Glutamatergic neuron (in vitro differentiated cells): ENCODE data around the gene SLC35B4. TPM values are rescaled to one million over a fixed set of nuclear protein-coding genes. Genes with fewer than 3 reads are reported as not detected.

Experiments
- DNase-seq: peaks from one replicate; pipeline ENCODE4 v3.0.0; 2022
- H3K27ac Mint-ChIP-seq: one replicate; pipeline ENCODE4 v1.8.0; 2020; ENCODE audit warnings: mild to moderate bottlenecking, mixed read lengths, inconsistent platforms; ENCODE audit not compliant: unreplicated experiment
- H3K27me3 Mint-ChIP-seq: one replicate; pipeline ENCODE4 v1.8.0; 2020; ENCODE audit warnings: mild to moderate bottlenecking, moderate library complexity, mixed read lengths, inconsistent platforms; ENCODE audit not compliant: unreplicated experiment
- H3K36me3 Mint-ChIP-seq: one replicate; pipeline ENCODE4 v1.8.0; 2020; ENCODE audit warnings: mild to moderate bottlenecking, mixed read lengths, inconsistent platforms; ENCODE audit not compliant: unreplicated experiment
- H3K4me1 Mint-ChIP-seq: one replicate; pipeline ENCODE4 v1.8.0; 2020; ENCODE audit warnings: mild to moderate bottlenecking, low read depth, mixed read lengths, inconsistent platforms; ENCODE audit not compliant: unreplicated experiment
- H3K4me3 Mint-ChIP-seq: one replicate; pipeline ENCODE4 v1.8.0; 2020; ENCODE audit warnings: mild to moderate bottlenecking, mixed read lengths, inconsistent platforms; ENCODE audit not compliant: unreplicated experiment
- H3K9me3 Mint-ChIP-seq: one replicate; pipeline ENCODE4 v1.8.0; 2020; ENCODE audit warnings: mild to moderate bottlenecking, moderate library complexity, mixed read lengths, inconsistent platforms; ENCODE audit not compliant: unreplicated experiment
- CTCF ChIP-seq: fragments of 200-600 bp; sonication (generic); IDR thresholded peaks from one replicate; pipeline ENCODE4 v1.5.0; 2021; ENCODE audit not compliant: partially characterized antibody, unreplicated experiment
- total RNA-seq: library from RNA; stranded (reverse); fragmentation: NEBNext Ultra II Directional; extraction: Animal tissue kit (Norgen Biotek cat#: 25700); gene quantifications from one replicate; pipeline ENCODE4 v1.2.1, GENCODE V29; 2021; ENCODE audit not compliant: unreplicated experiment

The SLC35B4 gene
- total RNA-seq, 1 donor from 2014 or later, result 40.9 TPM

- Mint-ChIP-seq H3K9me3 (no peaks in the 10 kb centered on the region), H3K27ac (no peak overlapping the region), H3K4me3 (no peak overlapping the region), H3K36me3 (no peaks in the 10 kb centered on the region), H3K4me1 (no peaks in the 10 kb centered on the region), H3K27me3 (no peaks in the 10 kb centered on the region)
- no peak for TF ChIP-seq CTCF
- DNase-seq, result no peak
Observed at GRCh38 chr7:134276951-134277350, 39.8 kb downstream of the SLC35B4 start.

DNA sequence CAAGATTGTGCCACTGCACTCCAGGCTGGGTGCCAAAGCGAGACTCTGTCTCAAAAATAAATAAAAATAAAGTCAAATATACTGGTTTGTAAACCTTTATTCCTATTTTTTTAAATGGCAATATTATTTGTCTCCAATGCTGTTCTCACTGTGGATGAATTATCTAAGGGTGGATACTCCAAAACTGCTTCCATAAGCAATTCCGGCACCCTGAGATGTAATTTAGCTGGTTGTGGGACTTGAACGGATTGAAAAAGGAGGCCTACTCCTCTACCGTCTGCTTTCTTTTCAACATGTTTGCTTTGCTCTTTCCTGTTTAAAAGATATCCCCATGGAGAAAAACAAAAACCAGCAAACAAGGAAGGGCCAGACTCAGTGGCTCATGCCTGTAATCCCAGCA, 54.4 kb downstream of the SLC35B4 start:
- TF ChIP-seq CTCF, result no peak
- no peak overlapping the region for H3K27ac Mint-ChIP-seq
- H3K36me3 Mint-ChIP-seq, result peaks cover 9% of the 10 kb centered on the region
- H3K4me1 Mint-ChIP-seq, result no peaks in the 10 kb centered on the region
- no peaks in the 10 kb centered on the region for H3K9me3 Mint-ChIP-seq
- no peaks in the 10 kb centered on the region for H3K27me3 Mint-ChIP-seq
- DNase-seq, result no peak
- no peak overlapping the region for H3K4me3 Mint-ChIP-seq

GRCh38 chr7:134255814-134256213, 60.9 kb downstream of the SLC35B4 start:
- Mint-ChIP-seq H3K36me3 (no peaks in the 10 kb centered on the region), H3K27me3 (no peaks in the 10 kb centered on the region), H3K4me3 (no peak overlapping the region), H3K4me1 (peaks cover 6% of the 10 kb centered on the region), H3K9me3 (no peaks in the 10 kb centered on the region), H3K27ac (no peak overlapping the region)
- no peak for DNase-seq
- no peak for TF ChIP-seq CTCF

DNA sequence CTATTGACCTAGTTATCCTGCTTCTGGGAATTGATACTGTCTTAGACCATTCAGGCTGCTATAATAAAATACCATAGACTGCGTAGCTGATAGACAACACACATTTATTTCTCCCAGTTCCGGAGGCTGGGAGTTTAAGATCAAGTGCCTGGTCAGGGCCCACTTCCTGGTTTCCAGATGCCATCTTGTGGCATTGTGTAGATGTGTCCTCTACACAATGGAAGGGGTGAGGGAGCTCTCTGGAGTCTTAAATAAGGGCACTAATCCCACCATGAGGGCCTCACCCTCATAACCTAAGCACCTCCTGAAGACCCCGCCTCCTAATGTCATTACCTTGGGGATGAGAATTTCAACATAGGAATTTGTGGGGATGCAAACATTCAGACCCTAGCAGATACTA, 62.4 kb downstream of the SLC35B4 start:
- Mint-ChIP-seq H3K4me3 (no peak overlapping the region), H3K9me3 (no peaks in the 10 kb centered on the region), H3K36me3 (no peaks in the 10 kb centered on the region), H3K4me1 (peaks cover 6% of the 10 kb centered on the region), H3K27me3 (no peaks in the 10 kb centered on the region), H3K27ac (no peak overlapping the region)
- TF ChIP-seq CTCF, result no peak
- no peak for DNase-seq

GRCh38 chr7:134248196-134248595, 68.5 kb downstream of the SLC35B4 start:
- no peak for DNase-seq
- H3K4me3 Mint-ChIP-seq, result no peak overlapping the region
- no peaks in the 10 kb centered on the region for H3K27me3 Mint-ChIP-seq
- H3K9me3 Mint-ChIP-seq, result no peaks in the 10 kb centered on the region
- no peaks in the 10 kb centered on the region for H3K36me3 Mint-ChIP-seq
- no peak for TF ChIP-seq CTCF
- no peak overlapping the region for H3K27ac Mint-ChIP-seq
- no peaks in the 10 kb centered on the region for H3K4me1 Mint-ChIP-seq
